Neural progenitor cell (in vitro differentiated cells): Measurements from ENCODE around the gene RBP5.

Source experiments
- EZH2 ChIP-seq: fragments of 200-600 bp; sonication (generic); IDR thresholded peaks from 2 replicates; pipeline ENCODE4 v1.6.1; 2017; ENCODE audit warnings: antibody characterized with exemption, mild to moderate bottlenecking, moderate library complexity
- EZH2phosphoT487 ChIP-seq: fragments of 200-600 bp; sonication (generic); IDR thresholded peaks from 2 replicates; pipeline ENCODE4 v1.6.1; 2017; ENCODE audit warnings: antibody characterized with exemption
- TF ChIP-seq, protein P1 (sequence below): fragments of 200-600 bp; sonication (generic); IDR thresholded peaks from 2 replicates; pipeline ENCODE4 v1.5.1; 2017; ENCODE audit warnings: antibody characterized with exemption, mild to moderate bottlenecking

DNA sequence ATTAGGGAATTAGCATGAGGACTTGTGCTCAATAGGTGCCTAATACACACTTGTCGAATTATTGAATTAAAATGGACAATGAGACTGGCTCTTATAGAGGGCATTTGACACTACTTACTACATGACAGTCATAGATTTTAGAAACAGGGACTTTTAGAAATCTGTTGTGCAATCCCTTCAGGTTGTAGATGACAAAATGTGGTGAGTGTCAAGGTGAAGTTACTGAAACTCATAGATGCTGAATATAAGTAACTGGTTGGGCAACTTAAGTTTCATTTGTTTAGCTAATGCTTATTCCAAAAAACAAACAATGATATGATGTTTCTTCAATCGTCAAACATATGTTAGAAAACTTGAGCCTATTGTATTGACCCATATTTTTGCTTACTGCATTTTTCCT lies 47.9 kb upstream of the RBP5 start:
- TF ChIP-seq, protein P1, sequence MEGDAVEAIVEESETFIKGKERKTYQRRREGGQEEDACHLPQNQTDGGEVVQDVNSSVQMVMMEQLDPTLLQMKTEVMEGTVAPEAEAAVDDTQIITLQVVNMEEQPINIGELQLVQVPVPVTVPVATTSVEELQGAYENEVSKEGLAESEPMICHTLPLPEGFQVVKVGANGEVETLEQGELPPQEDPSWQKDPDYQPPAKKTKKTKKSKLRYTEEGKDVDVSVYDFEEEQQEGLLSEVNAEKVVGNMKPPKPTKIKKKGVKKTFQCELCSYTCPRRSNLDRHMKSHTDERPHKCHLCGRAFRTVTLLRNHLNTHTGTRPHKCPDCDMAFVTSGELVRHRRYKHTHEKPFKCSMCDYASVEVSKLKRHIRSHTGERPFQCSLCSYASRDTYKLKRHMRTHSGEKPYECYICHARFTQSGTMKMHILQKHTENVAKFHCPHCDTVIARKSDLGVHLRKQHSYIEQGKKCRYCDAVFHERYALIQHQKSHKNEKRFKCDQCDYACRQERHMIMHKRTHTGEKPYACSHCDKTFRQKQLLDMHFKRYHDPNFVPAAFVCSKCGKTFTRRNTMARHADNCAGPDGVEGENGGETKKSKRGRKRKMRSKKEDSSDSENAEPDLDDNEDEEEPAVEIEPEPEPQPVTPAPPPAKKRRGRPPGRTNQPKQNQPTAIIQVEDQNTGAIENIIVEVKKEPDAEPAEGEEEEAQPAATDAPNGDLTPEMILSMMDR = no peak
- TF ChIP-seq EZH2phosphoT487 (no peak), EZH2 (no peak)
